Measurements from ENCODE around the gene CHST10. TPM values are rescaled to one million over a fixed set of nuclear protein-coding genes. Genes with fewer than 3 reads are reported as not detected.

Gene CHST10
- total and polyA plus RNA-seq, 10 of the 15 experiments (the other 5 are each of a cell fraction or from before 2014, with no cell fraction given): 2.0 to 22.5 (median 15.7) TPM

DNA sequence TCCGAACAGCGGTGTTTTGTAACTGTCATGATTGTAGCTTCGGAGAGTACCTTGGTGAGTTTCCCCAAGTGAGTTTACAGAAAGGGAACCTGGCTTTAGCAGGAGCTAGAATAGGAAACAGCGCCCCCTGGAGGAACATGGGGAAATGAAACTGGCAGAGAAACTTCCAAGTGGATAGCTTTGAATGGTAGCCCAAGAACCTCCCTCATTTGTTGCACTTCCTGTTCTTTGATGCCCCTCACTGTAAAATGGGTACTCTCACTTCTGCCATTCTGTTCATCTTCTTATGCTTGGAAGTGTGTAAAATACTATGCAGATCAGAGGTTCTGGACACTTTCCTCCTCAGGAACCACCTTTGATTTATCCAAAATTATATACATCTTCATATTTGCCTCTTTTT lies 36.2 kb downstream of the CHST10 start (continued):
- TF ChIP-seq TCF3 (IDR thresholded peaks at IDR 0.05; ENCODE audit: borderline replicate concordance, insufficient read depth, low read depth, low read length) (no peak), JUNB (IDR thresholded peaks at IDR 0.05) (no peak), IKZF2 (IDR thresholded peaks at IDR 0.05) (peak; percentile 38 to 55; a peak in 1 of 4 replicates), SRF (IDR thresholded peaks at IDR 0.05; ENCODE audit: low read depth in 2 of 2, low read length in 2 of 2) (no peak), TAF1 (IDR thresholded peaks at IDR 0.05; ENCODE audit: borderline replicate concordance, low read depth, low read length) (no peak), EZH2 (IDR thresholded peaks at IDR 0.05; ENCODE audit: borderline replicate concordance, control insufficient read depth, low read depth, low read length) (no peak), PRDM15 (CRISPR knock-in tag; IDR thresholded peaks at IDR 0.05) (no peak), CEBPB (IDR thresholded peaks at IDR 0.05; ENCODE audit: borderline replicate concordance in 1 of 2, low read depth in 2 of 2, low read length in 2 of 2) (no peak), ZBED1 (IDR thresholded peaks at IDR 0.05; ENCODE audit: borderline replicate concordance) (no peak), POU2F2 (IDR thresholded peaks at IDR 0.05; ENCODE audit: borderline replicate concordance, low read depth, low read length) (no peak), CHD2 (IDR thresholded peaks at IDR 0.05; ENCODE audit: borderline replicate concordance, low read depth, low read length) (no peak), PAX5 (IDR thresholded peaks at IDR 0.05; ENCODE audit: borderline replicate concordance, low read depth, low read length) (no peak), ZNF592 (IDR thresholded peaks at IDR 0.05) (no peak), HDAC6 (IDR thresholded peaks at IDR 0.05; ENCODE audit: unreplicated experiment) (no peak), CHD4 (IDR thresholded peaks at IDR 0.05) (no peak), PKNOX1 (IDR thresholded peaks at IDR 0.05) (no peak), POLR2AphosphoS2 (IDR thresholded peaks at IDR 0.05; ENCODE audit: low read depth, low read length) (no peak), STAT3 (IDR thresholded peaks at IDR 0.05; ENCODE audit: low read depth, low read length) (no peak), SREBF1 (IDR thresholded peaks at IDR 0.05; ENCODE audit: low read length) (no peak), BHLHE40 (IDR thresholded peaks at IDR 0.05; ENCODE audit: borderline replicate concordance in 1 of 2, low read depth in 2 of 2, low read length in 1 of 2) (0 out of 4 replicates have a peak, but pooled peaks of 1 of the 2 experiments have one; percentile 13), MTA2 (IDR thresholded peaks at IDR 0.05; ENCODE audit: low read depth) (no peak), MYC (IDR thresholded peaks at IDR 0.05; ENCODE audit: insufficient read depth, insufficient read length, insufficient replicate concordance, low read length, severe bottlenecking) (no peak), HCFC1 (IDR thresholded peaks at IDR 0.05; ENCODE audit: low read length) (no peak), POLR2A (IDR thresholded peaks at IDR 0.05; ENCODE audit: low read depth, low read length) (no peak), RBBP5 (conservative IDR thresholded peaks at IDR 0.05) (no peak)

Measured in GM12878 (cell line).